ENCODE results near the gene TADA3. TPM values are rescaled to one million over a fixed set of nuclear protein-coding genes. Genes with fewer than 3 reads are reported as not detected.

Gene TADA3
- total RNA-seq, 1 donor from 2014 or later = 55.8 TPM

GRCh38 chr3:9808345-9809037 is 16.2 kb upstream of the TADA3 start:
- DNase-seq (no peak), ATAC-seq (no peak)
- intact Hi-C loops (cut with DNase I) = no loop called here
- Histone ChIP-seq H3K4me1 (peaks cover 13% of the 10 kb centered on the region), H3K27me3 (no peaks in the 10 kb centered on the region), H3K9me3 (no peaks in the 10 kb centered on the region), H3K4me3 (no peak overlapping the region), H3K36me3 (peaks cover 41% of the 10 kb centered on the region), H3K27ac (peak overlapping the region; percentile 94)
- TF ChIP-seq, protein P1, sequence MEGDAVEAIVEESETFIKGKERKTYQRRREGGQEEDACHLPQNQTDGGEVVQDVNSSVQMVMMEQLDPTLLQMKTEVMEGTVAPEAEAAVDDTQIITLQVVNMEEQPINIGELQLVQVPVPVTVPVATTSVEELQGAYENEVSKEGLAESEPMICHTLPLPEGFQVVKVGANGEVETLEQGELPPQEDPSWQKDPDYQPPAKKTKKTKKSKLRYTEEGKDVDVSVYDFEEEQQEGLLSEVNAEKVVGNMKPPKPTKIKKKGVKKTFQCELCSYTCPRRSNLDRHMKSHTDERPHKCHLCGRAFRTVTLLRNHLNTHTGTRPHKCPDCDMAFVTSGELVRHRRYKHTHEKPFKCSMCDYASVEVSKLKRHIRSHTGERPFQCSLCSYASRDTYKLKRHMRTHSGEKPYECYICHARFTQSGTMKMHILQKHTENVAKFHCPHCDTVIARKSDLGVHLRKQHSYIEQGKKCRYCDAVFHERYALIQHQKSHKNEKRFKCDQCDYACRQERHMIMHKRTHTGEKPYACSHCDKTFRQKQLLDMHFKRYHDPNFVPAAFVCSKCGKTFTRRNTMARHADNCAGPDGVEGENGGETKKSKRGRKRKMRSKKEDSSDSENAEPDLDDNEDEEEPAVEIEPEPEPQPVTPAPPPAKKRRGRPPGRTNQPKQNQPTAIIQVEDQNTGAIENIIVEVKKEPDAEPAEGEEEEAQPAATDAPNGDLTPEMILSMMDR (IDR thresholded peaks at IDR 0.05) = peak; percentile 20

DNA sequence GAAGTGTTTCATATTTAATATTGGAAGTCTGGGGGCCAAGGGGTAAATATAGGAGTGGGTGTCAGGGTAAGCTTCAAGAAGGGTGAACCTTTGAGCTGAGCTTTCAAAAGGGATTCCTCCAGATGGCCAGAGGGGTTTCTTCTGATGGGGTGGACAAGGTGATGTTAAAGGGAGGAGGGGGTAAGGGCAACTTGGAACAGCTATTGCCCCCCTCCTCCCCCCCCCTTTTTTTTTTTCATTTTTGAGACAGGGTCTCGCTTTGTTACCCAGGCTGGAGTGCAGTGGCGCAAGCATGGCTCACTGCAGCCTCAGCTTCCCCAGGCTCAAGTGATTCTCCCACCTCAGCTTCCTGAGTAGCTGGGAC is 15.7 kb upstream of the TADA3 start:
- H3K27me3 ChIP-seq = no peaks in the 10 kb centered on the region
- intact Hi-C loops (cut with DNase I) = no loop called here
- no peaks in the 10 kb centered on the region for H3K9me3 ChIP-seq
- DNase-seq = no peak
- peaks cover 13% of the 10 kb centered on the region for H3K4me1 ChIP-seq
- H3K4me3 ChIP-seq = no peak overlapping the region
- peaks cover 46% of the 10 kb centered on the region for H3K36me3 ChIP-seq
- no peak for ATAC-seq
- TF ChIP-seq, protein P1 (IDR thresholded peaks at IDR 0.05) = no peak
- no peak overlapping the region for H3K27ac ChIP-seq

DNA sequence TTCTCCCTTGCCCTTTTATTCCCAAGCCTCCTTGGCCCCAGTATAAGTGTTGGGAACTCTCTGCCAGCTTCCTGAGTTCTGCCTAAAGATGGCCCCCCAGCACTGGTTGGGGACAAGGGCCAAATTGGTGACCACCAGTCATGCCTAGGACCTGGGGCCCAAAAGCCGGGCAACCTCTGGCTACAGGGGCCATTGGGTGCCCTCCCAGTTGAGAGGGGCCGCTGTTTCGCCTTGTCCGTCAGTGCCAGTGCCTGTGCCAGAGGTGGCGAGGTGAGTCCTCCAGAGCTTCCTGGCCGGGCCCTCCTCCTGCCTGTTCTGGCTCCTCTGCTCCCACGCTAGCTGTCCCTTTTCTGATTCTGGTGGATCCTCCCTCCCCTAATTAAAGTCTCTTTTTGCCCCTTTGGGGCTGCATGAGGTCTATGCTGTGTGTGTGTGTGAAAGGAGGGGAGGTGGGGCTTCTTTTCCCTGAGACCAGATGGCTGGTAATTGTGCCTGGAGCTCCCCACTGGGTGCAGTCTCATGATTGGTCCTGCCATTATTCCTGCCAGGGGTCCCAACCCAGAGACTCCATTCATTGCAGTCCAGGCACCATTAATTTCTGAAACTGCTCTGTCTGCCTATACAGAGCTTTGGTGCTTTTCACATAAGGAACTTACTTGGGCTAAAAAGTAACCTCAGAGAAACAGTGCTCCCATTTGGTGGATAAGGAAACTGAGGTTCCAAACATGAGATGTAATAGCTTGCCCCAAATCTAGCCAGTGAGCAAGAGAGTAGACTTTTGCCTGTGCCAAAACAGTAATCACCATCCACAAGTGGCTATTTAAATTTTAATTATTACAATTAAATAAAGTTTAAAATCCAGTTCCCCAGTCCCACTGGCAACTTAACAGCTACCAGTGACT is 14.7 kb upstream of the TADA3 start:
- no peaks in the 10 kb centered on the region for H3K9me3 ChIP-seq
- TF ChIP-seq, protein P1 (IDR thresholded peaks at IDR 0.05) = no peak
- ATAC-seq (no peak), DNase-seq (no peak)
- no peak overlapping the region for H3K4me3 ChIP-seq
- H3K27me3 ChIP-seq = no peaks in the 10 kb centered on the region
- H3K27ac ChIP-seq = no peak overlapping the region
- H3K4me1 ChIP-seq = peaks cover 13% of the 10 kb centered on the region
- intact Hi-C loops (cut with DNase I) = no loop called here
- peaks cover 54% of the 10 kb centered on the region for H3K36me3 ChIP-seq

GRCh38 chr3:9806137-9806536 is 13.9 kb upstream of the TADA3 start:
- Histone ChIP-seq H3K4me1 (peaks cover 13% of the 10 kb centered on the region), H3K9me3 (no peaks in the 10 kb centered on the region), H3K27me3 (no peaks in the 10 kb centered on the region), H3K27ac (no peak overlapping the region), H3K36me3 (peaks cover 62% of the 10 kb centered on the region), H3K4me3 (no peak overlapping the region)
- DNase-seq (no peak), ATAC-seq (no peak)
- TF ChIP-seq, protein P1 (IDR thresholded peaks at IDR 0.05) = no peak
- intact Hi-C loops (cut with DNase I) = no loop called here

DNA sequence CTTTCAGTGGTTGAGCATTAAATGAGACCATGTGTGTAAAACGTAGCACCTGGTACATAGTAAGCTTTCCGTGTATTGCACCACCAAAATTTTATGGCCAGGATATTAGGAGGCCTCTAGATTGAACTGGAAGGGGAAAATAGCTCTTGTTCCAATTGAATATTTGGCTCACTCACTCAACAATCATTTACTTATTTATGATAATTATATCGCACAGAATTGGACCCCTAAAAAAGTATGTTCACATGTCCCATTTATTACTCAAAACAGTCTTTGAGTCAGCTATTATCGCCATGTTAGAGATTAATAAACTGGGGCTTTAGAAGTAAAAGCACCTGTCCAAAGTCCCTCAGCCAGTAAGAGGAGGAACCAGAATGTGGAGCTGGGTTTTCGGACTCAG is 12.7 kb upstream of the TADA3 start:
- TF ChIP-seq, protein P1 (IDR thresholded peaks at IDR 0.05) = no peak
- intact Hi-C loops (cut with DNase I) = no loop called here

More for the DNA sequence above, 12.7 kb upstream of the TADA3 start:
- ATAC-seq = no peak
- Histone ChIP-seq H3K4me3 (no peak overlapping the region), H3K9me3 (no peaks in the 10 kb centered on the region), H3K27me3 (no peaks in the 10 kb centered on the region), H3K4me1 (peaks cover 6% of the 10 kb centered on the region), H3K27ac (no peak overlapping the region), H3K36me3 (peaks cover 74% of the 10 kb centered on the region)
- DNase-seq = no peak

Measured in upper lobe of right lung (tissue), 1 donor.